Mammary epithelial cell (primary cell): ENCODE results near the gene DDX4.

ENCODE experiments used
- CTCF ChIP-seq, 2 donors: IDR thresholded peaks in 1 of 2; conservative IDR thresholded peaks in 1 of 2; 2 replicates each; pipeline ENCODE4 v1.5.1; 2011 to 2012; ENCODE audit warnings: inconsistent platforms in 2 of 2, low read length in 2 of 2, mild to moderate bottlenecking in 2 of 2, control low read depth in 1 of 2, low read depth in 1 of 2; ENCODE audit not compliant: insufficient read depth in 1 of 2; ENCODE audit errors: extremely low read depth in 1 of 2
- EZH2 ChIP-seq: IDR thresholded peaks from 2 replicates; pipeline ENCODE4 v1.6.1; 2012; ENCODE audit warnings: low read length, inconsistent platforms, borderline replicate concordance

GRCh38 chr5:55699041-55699688 is 38.7 kb upstream of the DDX4 start:
- no peak for TF ChIP-seq CTCF (conservative IDR thresholded peaks at IDR 0.05 in 1 of 2, IDR thresholded peaks at IDR 0.05 in 1 of 2; ENCODE audit: extremely low read depth in 1 of 2, insufficient read depth in 1 of 2, low read depth in 1 of 2, low read length in 2 of 2)
- TF ChIP-seq EZH2: no peak
